Measurements from ENCODE around the gene EXOC8.

- TF ChIP-seq CTCF (IDR thresholded peaks at IDR 0.05) (no peak), POLR2A (IDR thresholded peaks at IDR 0.05) (no peak)
Observed at GRCh38 chr1:231376875-231377549, 39.4 kb upstream of the EXOC8 start.

All from uterus (tissue), 2 donors.